Mononuclear cell (primary cell): Measurements from ENCODE around the gene GPS1. TPM values are rescaled to one million over a fixed set of nuclear protein-coding genes. Genes with fewer than 3 reads are reported as not detected.

Experiments
- H3K27me3 ChIP-seq: 2 replicates; pipeline ENCODE4 v1.6.0; 2011; ENCODE audit warnings: low read length, control low read depth; ENCODE audit not compliant: insufficient read depth
- H3K4me1 ChIP-seq: 2 replicates; pipeline ENCODE4 v1.5.1; 2011; ENCODE audit warnings: mild to moderate bottlenecking, low read length, control low read depth; ENCODE audit not compliant: insufficient read depth
- H3K4me3 ChIP-seq: 2 replicates; pipeline ENCODE4 v1.5.1; 2011; ENCODE audit warnings: mild to moderate bottlenecking, low read length, moderate library complexity
- H3K9me3 ChIP-seq: 2 replicates; pipeline ENCODE4 v1.5.1; 2011; ENCODE audit warnings: low read depth, mild to moderate bottlenecking, control low read depth, low read length
- total RNA-seq: library from RNA; depleted of rRNA; stranded (reverse); fragments of >200 nt; gene quantifications from one replicate; pipeline ENCODE4 v1.2.3, GENCODE V29; 2012

Gene GPS1
- total RNA-seq, 1 donor = 47.4 TPM

GRCh38 chr17:82086941-82087906 lies 35.5 kb downstream of the GPS1 start:
- H3K9me3 ChIP-seq = no peaks in the 10 kb centered on the region
- no peak overlapping the region for H3K4me3 ChIP-seq
- H3K4me1 ChIP-seq = no peaks in the 10 kb centered on the region
- H3K27me3 ChIP-seq = no peaks in the 10 kb centered on the region

GRCh38 chr17:82087961-82088837 lies 36.5 kb downstream of the GPS1 start:
- H3K27me3 ChIP-seq = no peaks in the 10 kb centered on the region
- H3K4me1 ChIP-seq = no peaks in the 10 kb centered on the region
- H3K9me3 ChIP-seq = no peaks in the 10 kb centered on the region
- H3K4me3 ChIP-seq = no peak overlapping the region

GRCh38 chr17:82088838-82089722 lies 37.4 kb downstream of the GPS1 start:
- Histone ChIP-seq H3K9me3 (no peaks in the 10 kb centered on the region), H3K27me3 (no peaks in the 10 kb centered on the region), H3K4me3 (no peak overlapping the region), H3K4me1 (no peaks in the 10 kb centered on the region)

GRCh38 chr17:82089723-82090548 lies 38.2 kb downstream of the GPS1 start:
- no peaks in the 10 kb centered on the region for H3K4me1 ChIP-seq
- no peaks in the 10 kb centered on the region for H3K27me3 ChIP-seq
- no peaks in the 10 kb centered on the region for H3K9me3 ChIP-seq
- H3K4me3 ChIP-seq = no peak overlapping the region

GRCh38 chr17:82090549-82091263 lies 39.0 kb downstream of the GPS1 start:
- no peaks in the 10 kb centered on the region for H3K27me3 ChIP-seq
- H3K9me3 ChIP-seq = no peaks in the 10 kb centered on the region
- H3K4me1 ChIP-seq = no peaks in the 10 kb centered on the region
- H3K4me3 ChIP-seq = no peak overlapping the region

GRCh38 chr17:82091264-82092066 lies 39.8 kb downstream of the GPS1 start:
- H3K4me3 ChIP-seq = no peak overlapping the region
- H3K27me3 ChIP-seq = no peaks in the 10 kb centered on the region
- peaks cover 2% of the 10 kb centered on the region for H3K4me1 ChIP-seq
- H3K9me3 ChIP-seq = no peaks in the 10 kb centered on the region

- no peak overlapping the region for H3K4me3 ChIP-seq
- peaks cover 9% of the 10 kb centered on the region for H3K4me1 ChIP-seq
- no peaks in the 10 kb centered on the region for H3K9me3 ChIP-seq
- H3K27me3 ChIP-seq = no peaks in the 10 kb centered on the region
Observed at GRCh38 chr17:82092094-82092586, 40.4 kb downstream of the GPS1 start.

- Histone ChIP-seq H3K4me1 (peaks cover 13% of the 10 kb centered on the region), H3K9me3 (no peaks in the 10 kb centered on the region), H3K27me3 (no peaks in the 10 kb centered on the region), H3K4me3 (no peak overlapping the region)
Observed at GRCh38 chr17:82092628-82092994, 40.9 kb downstream of the GPS1 start.

GRCh38 chr17:82092995-82093751 lies 41.5 kb downstream of the GPS1 start:
- Histone ChIP-seq H3K4me3 (no peak overlapping the region), H3K9me3 (no peaks in the 10 kb centered on the region), H3K4me1 (peaks cover 13% of the 10 kb centered on the region), H3K27me3 (no peaks in the 10 kb centered on the region)

GRCh38 chr17:82094931-82095776 lies 43.5 kb downstream of the GPS1 start:
- no peaks in the 10 kb centered on the region for H3K27me3 ChIP-seq
- H3K4me3 ChIP-seq = no peak overlapping the region
- H3K4me1 ChIP-seq = peaks cover 26% of the 10 kb centered on the region
- no peaks in the 10 kb centered on the region for H3K9me3 ChIP-seq

GRCh38 chr17:82095777-82096708 lies 44.3 kb downstream of the GPS1 start:
- no peaks in the 10 kb centered on the region for H3K9me3 ChIP-seq
- peaks cover 26% of the 10 kb centered on the region for H3K4me1 ChIP-seq
- no peak overlapping the region for H3K4me3 ChIP-seq
- no peaks in the 10 kb centered on the region for H3K27me3 ChIP-seq
